ENCODE results near the gene EPS8L1.
"Not testable (repeated sequence)": the region's sequence is repeated elsewhere in the genome, so short reads cannot be mapped to it uniquely, and the experiment has no call there.

Gene EPS8L1

GRCh38 chr19:55075371-55075998 lies at the start of gene EPS8L1:
Gene EPS8L1 (plus strand): TSS chr19:55075869. CDS start chr19:55076445, 576 bp downstream.
- no peak within 1 kb of the TSS for H3K4me3 ChIP-seq (ENCODE audit: low read length)
- TF ChIP-seq CTCF (conservative IDR thresholded peaks at IDR 0.05; ENCODE audit: low read depth, low read length), result no peak
- no peak for DNase-seq (ENCODE audit: low read depth)

- H3K4me3 ChIP-seq (ENCODE audit: low read length); DNase-seq (ENCODE audit: low read depth): not testable (repeated sequence)
Measured at GRCh38 chr19:55027140-55027471, 48.6 kb upstream of the EPS8L1 start.

- TF ChIP-seq CTCF (conservative IDR thresholded peaks at IDR 0.05; ENCODE audit: low read depth, low read length), result no peak
- DNase-seq (ENCODE audit: low read depth), result no peak
- no peak overlapping the region for H3K4me3 ChIP-seq (ENCODE audit: low read length)
Measured at GRCh38 chr19:55027472-55028337, 48.0 kb upstream of the EPS8L1 start.

GRCh38 chr19:55028757-55029156 lies 46.9 kb upstream of the EPS8L1 start:
- DNase-seq (ENCODE audit: low read depth), result no peak
- H3K4me3 ChIP-seq (ENCODE audit: low read length), result no peak overlapping the region
- TF ChIP-seq CTCF (conservative IDR thresholded peaks at IDR 0.05; ENCODE audit: low read depth, low read length), result no peak

GRCh38 chr19:55031178-55031577 lies 44.5 kb upstream of the EPS8L1 start:
- no peak for TF ChIP-seq CTCF (conservative IDR thresholded peaks at IDR 0.05; ENCODE audit: low read depth, low read length)
- DNase-seq (ENCODE audit: low read depth), result no peak

GRCh38 chr19:55032170-55032800 lies 43.4 kb upstream of the EPS8L1 start:
- no peak for TF ChIP-seq CTCF (conservative IDR thresholded peaks at IDR 0.05; ENCODE audit: low read depth, low read length)
- no peak overlapping the region for H3K4me3 ChIP-seq (ENCODE audit: low read length)
- DNase-seq (ENCODE audit: low read depth), result no peak

More at GRCh38 chr19:55031178-55031577, 44.5 kb upstream of the EPS8L1 start:
- H3K4me3 ChIP-seq (ENCODE audit: low read length), result no peak overlapping the region

- H3K4me3 ChIP-seq (ENCODE audit: low read length); DNase-seq (ENCODE audit: low read depth): not testable (repeated sequence)
Measured at GRCh38 chr19:55032976-55033643, 42.6 kb upstream of the EPS8L1 start.

All from retinal pigment epithelial cell (primary cell).